Mesodermal cell (in vitro differentiated cells): ENCODE data around the gene ZNF586.
"Not testable (repeated sequence)": the region's sequence is repeated elsewhere in the genome, so short reads cannot be mapped to it uniquely, and the experiment has no call there.

Experiments used
- H3K27ac ChIP-seq: 2 replicates; pipeline ENCODE4 v1.7.0; 2013; ENCODE audit warnings: mild to moderate bottlenecking, low read depth, low read length, moderate library complexity; ENCODE audit not compliant: severe bottlenecking
- H3K36me3 ChIP-seq: 2 replicates; pipeline ENCODE4 v1.7.1; 2013; ENCODE audit warnings: mild to moderate bottlenecking, low read length, moderate library complexity; ENCODE audit not compliant: control insufficient read depth, insufficient read depth
- H3K4me1 ChIP-seq: one replicate; pipeline ENCODE4 v1.7.1; 2013; ENCODE audit warnings: mild to moderate bottlenecking, low read length; ENCODE audit not compliant: insufficient read depth, control insufficient read depth, poor library complexity, severe bottlenecking
- H3K4me3 ChIP-seq: 2 replicates; pipeline ENCODE4 v1.7.0; 2013; ENCODE audit warnings: low read length, control low read depth, mild to moderate bottlenecking; ENCODE audit not compliant: insufficient read depth, poor library complexity, severe bottlenecking; ENCODE audit errors: extremely low read depth
- H3K9me3 ChIP-seq: 2 replicates; pipeline ENCODE4 v1.7.1; 2013; ENCODE audit warnings: mild to moderate bottlenecking, low read length, moderate library complexity; ENCODE audit not compliant: control insufficient read depth
- WGBS, 2 experiments: methylation state at CpG; one replicate each; pipeline ENCODE4 v1.1.5; 2013; ENCODE audit warnings: missing lambda C conversion rate in 2 of 2; ENCODE audit not compliant: insufficient coverage in 2 of 2; 5-methylcytosine and 5-hydroxymethylcytosine counted together

ZNF586 gene

GRCh38 chr19:57823608-57824007 lies 54.1 kb downstream of the ZNF586 start:
- not testable (repeated sequence) for H3K27ac ChIP-seq, H3K4me1 ChIP-seq, H3K4me3 ChIP-seq, H3K9me3 ChIP-seq
- H3K36me3 ChIP-seq: peaks cover 37% of the 10 kb centered on the region
- 94 to 97% methylated on average over 4 of the region's 4 CpGs for WGBS, 2 experiments

DNA sequence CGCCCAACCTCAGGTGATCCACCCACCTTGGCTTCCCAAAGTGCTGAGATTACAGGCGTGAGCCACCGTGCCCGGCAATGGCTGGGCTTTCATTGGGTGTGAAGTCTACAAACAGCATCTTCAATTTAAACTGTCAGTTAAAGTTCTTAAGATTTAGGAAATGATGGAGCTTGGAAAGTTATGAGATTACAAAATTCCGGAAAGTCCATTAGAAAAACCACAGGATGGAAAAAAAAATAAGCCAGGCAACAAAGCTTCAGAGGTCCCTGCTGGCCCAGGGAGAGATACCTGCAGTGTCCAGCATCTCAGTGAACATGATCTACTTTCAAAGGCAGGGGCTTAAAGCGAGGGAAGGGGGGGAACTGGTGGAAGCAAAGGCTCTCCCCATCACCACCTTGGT lies 56.0 kb downstream of the ZNF586 start:
- Histone ChIP-seq H3K36me3 (peaks cover 37% of the 10 kb centered on the region), H3K4me1 (peaks cover 16% of the 10 kb centered on the region), H3K9me3 (no peaks in the 10 kb centered on the region), H3K4me3 (no peak overlapping the region), H3K27ac (no peak overlapping the region)
- 93 to 94% methylated on average over 2 of the region's 6 CpGs for WGBS, 2 experiments

GRCh38 chr19:57829316-57829715 lies 59.8 kb downstream of the ZNF586 start:
- Histone ChIP-seq H3K9me3 (no peaks in the 10 kb centered on the region), H3K27ac (peak overlapping the region; percentile 97)

GRCh38 chr19:57830071-57830602 lies 60.7 kb downstream of the ZNF586 start, which contains the start of gene ZNF587B:
Gene ZNF587B, plus strand, starts transcription at chr19:57830299. Its CDS starts 230 bp downstream, at chr19:57830529.
- peaks cover 33% of the 10 kb centered on the region for H3K36me3 ChIP-seq
- 0 to 1% methylated on average over 14 to 20 of the region's 22 CpGs for WGBS, 2 experiments
- H3K4me3 ChIP-seq: peak within 1 kb of the TSS; percentile 60

More at GRCh38 chr19:57829316-57829715, 59.8 kb downstream of the ZNF586 start:
- Histone ChIP-seq H3K4me1 (peaks cover 19% of the 10 kb centered on the region), H3K36me3 (peaks cover 39% of the 10 kb centered on the region), H3K4me3 (peak overlapping the region; percentile 60)
- 94% methylated on average over 2 to 3 of the region's 5 CpGs for WGBS, 2 experiments

More at GRCh38 chr19:57830071-57830602, 60.7 kb downstream of the ZNF586 start, which contains the start of gene ZNF587B:
- Histone ChIP-seq H3K4me1 (peaks cover 19% of the 10 kb centered on the region), H3K27ac (peak within 1 kb of the TSS; percentile 97), H3K9me3 (no peaks in the 10 kb centered on the region)
